Iris pigment epithelial cell (primary cell): Measurements from ENCODE around the gene LRRC66.

Experiments
- DNase-seq: peaks from one replicate; pipeline ENCODE4 v3.0.0-alpha.2; 2011; ENCODE audit warnings: low read depth

Gene LRRC66

DNA sequence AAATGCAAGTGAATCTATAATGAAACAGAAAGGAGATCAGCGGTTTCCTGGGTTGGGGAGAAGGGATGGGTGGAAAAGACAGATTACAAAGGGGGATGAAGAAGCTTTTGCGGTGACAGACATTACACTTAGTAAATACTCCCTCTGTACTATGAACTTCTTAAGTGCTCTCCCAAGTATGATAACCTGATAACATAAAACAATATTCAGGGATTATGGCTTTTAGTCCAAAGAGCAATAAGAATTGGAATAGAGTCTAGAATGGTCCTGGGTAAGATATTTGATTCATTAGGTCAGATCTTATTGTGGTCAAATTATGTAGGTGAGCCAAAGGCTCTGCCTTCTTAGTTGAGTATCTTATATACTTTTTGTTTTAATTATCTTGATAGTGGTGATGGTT lies 9.2 kb downstream of the LRRC66 start:
- DNase-seq = no peak

- no peak for DNase-seq
Measured at GRCh38 chr4:52006887-52007286, 13.3 kb downstream of the LRRC66 start.

DNA sequence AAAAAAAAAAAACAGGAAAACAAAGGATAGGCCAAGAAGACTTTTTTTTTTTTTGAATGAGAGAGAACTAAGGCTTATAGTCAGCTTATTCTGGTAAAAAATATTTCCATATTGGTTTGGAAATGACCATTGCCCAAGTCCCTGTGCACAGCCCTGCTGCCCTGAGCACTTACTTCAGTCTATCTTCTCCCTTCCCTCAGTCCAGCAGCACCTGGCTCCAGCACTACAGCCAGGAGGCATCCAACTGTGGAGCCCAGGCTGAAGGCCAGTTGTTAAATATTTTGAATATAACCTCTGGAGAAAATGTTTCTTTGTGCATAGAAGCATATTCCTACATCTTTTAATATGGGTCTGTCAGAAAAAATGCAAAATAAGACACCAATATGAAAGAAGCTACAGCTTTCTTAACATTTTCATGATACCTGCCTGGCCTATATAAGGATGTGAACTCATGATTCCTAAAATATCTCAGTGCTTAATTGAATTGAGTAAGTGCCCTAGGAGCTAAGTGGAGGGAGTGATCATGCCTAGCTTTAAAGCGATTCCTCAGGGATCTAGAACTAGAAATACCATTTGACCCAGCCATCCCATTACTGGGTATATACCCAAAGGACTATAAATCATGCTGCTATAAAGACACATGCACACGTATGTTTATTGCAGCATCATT lies 14.4 kb downstream of the LRRC66 start:
- no peak for DNase-seq

DNA sequence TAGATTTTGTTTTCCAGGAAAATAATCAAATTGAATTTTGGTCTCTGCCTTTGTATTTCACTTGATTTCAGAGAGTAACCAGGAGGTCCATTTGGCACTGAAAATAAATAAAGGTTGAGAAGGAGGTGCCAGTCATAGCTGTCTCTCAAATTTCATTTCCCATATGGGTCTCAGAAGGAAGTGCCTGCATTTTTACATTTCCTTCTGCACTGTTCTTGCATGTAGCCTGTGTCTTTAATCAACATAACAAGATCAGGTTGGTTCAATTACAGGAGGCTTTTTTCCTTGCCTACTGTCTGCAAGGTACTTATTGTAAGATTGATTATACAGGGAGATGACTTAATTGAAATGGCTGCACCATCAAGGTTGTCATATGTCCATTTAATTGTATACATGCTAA lies 15.7 kb downstream of the LRRC66 start:
- no peak for DNase-seq

DNA sequence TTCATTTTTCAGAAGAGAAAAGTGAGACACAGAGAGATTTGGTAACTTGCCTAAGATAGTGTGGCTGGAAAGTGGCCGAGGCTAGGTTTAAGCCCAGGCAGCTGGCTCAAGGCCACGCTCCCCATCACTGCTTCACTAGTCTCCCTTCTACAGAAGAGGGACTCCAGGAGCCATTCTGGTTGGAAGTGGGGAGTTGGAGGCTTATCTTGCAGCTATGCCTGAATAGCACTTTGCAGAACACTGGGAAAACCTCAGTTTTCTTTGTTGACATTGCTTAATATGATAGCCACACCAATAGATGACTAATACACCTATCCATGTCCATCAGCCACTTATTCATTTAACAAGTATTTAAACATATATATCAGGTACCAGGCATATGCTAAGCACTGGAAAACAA lies 18.5 kb downstream of the LRRC66 start:
- peak; percentile 68 for DNase-seq

GRCh38 chr4:51999250-51999649 lies 20.9 kb downstream of the LRRC66 start:
- DNase-seq = no peak

DNA sequence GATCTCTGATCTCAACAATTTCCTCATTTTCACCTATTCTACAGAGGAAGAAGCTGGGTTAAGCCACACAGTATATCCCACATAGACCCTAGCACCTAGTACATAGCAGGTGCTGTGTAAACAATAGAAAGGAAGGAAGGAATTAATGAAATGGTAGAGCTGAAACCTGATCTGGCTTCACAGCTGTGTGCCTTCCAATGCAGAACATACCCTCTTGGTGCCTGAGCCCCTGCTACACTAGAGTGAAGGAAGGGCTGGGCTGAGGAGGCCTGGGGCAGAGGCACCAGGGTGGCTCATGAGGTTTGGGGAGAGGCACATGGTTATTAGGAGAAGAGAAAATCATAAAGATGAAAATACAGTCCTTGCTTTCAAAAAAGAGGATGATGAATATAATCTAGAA lies 21.3 kb downstream of the LRRC66 start:
- DNase-seq = no peak

DNA sequence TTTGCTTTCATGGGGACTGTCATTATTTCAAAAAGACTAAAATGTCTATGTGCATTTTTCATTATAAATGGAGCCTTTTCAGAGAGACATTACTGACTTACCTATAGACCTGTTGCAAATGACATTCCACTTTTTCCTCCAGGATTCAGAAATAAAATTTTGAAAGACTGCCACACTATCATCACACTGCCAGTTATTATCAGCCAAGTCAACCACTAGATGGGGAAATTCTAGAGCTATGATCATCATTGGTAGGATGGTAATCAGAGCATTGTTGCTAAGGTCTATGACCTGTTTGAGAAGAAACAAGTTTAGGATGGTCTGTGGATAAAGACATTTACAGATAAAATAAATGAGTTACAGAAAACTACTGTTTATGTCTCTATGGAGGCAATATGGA lies 22.5 kb downstream of the LRRC66 start:
- no peak for DNase-seq

DNA sequence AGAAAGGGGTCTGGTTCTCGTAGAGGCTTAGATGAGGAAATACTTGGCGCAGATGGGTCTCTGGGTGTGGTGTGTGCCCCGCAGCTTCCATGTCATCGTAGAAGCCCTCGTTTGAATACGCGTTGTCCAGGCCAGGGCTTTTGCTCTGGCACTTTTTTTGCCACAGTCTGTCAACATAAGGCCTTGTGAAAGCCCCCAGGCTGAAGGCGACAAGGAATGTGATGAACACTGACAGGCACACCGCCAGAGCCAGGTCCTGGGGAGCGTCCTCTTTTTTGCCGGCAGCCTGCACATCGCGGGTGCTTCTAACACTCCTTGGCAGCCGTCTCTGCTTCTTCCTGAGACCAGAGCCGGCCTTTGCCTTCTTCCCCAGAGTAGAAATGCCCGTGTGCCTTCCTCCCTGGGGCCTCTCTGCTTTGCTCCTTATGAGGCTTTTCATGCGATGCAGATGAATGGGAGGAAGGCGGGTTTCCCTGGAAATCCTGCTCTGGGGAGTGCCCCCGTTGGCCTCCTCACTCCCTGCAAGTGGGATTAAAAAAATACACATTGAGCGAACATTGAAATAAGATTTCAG lies 24.4 kb downstream of the LRRC66 start:
- DNase-seq = no peak

GRCh38 chr4:51965862-51966261 lies 54.3 kb downstream of the LRRC66 start:
- DNase-seq = no peak

GRCh38 chr4:51963841-51964517 lies 56.2 kb downstream of the LRRC66 start:
- DNase-seq = no peak

DNA sequence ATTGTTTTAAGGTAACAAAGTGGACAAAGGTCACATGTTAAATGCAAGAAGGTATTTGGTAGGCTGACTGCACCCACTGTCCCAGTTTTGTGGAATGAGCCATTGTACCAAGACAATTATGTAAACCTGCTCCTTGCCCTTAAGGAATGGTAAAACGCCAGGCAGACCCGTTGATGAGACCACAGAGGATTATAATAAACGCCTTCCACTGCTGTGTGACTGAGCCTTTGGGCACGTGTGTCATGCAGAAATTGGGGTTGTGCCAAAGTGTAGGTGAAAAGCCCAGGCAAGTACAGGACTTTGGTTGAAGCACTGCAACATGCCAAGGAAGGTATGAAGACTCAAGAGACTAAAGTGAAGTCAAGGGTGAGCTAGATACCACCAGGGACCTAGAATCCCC lies 59.7 kb downstream of the LRRC66 start:
- DNase-seq = no peak

- no peak for DNase-seq
Measured at GRCh38 chr4:51958199-51958968, 61.8 kb downstream of the LRRC66 start.
